Natural killer cell (primary cell): ENCODE data around the gene SEL1L2. TPM values are rescaled to one million over a fixed set of nuclear protein-coding genes. Genes with fewer than 3 reads are reported as not detected.

Source experiments
- ATAC-seq, 3 donors: fragments of 150-1000 bp in 2 of 3; fragments of 200-7000 bp in 1 of 3; cut with Tn5 transposase; 1 replicate in 1 of 3; 2 replicates in 2 of 3; pipeline ENCODE4 v1.10.0; 2021; ENCODE audit warnings: mild to moderate bottlenecking in 2 of 3, moderate library complexity in 2 of 3
- DNase-seq, 2 donors: peaks; one replicate each; pipeline versions ENCODE4 v3.0.0 to v3.0.0-alpha.2; 2013 to 2021; ENCODE audit warnings: mixed read lengths in 1 of 2
- H3K27ac ChIP-seq: one replicate; pipeline ENCODE4 v1.5.1; 2013; ENCODE audit warnings: mild to moderate bottlenecking, low read length
- H3K27me3 ChIP-seq: one replicate; pipeline ENCODE4 v1.6.1; 2013; ENCODE audit warnings: low read length; ENCODE audit not compliant: control insufficient read depth, insufficient read depth
- H3K36me3 ChIP-seq: one replicate; pipeline ENCODE4 v1.6.1; 2013; ENCODE audit warnings: low read length; ENCODE audit not compliant: control insufficient read depth, insufficient read depth
- H3K4me1 ChIP-seq: one replicate; pipeline ENCODE4 v1.6.1; 2013; ENCODE audit warnings: low read length; ENCODE audit not compliant: control insufficient read depth, insufficient read depth
- H3K4me3 ChIP-seq: one replicate; pipeline ENCODE4 v1.5.1; 2013; ENCODE audit warnings: low read length
- H3K9me3 ChIP-seq: one replicate; pipeline ENCODE4 v1.6.1; 2013; ENCODE audit warnings: low read length; ENCODE audit not compliant: control insufficient read depth, insufficient read depth
- H3K27ac Mint-ChIP-seq, 2 donors: one replicate each; pipeline ENCODE4 v1.8.0; 2022; ENCODE audit warnings: mild to moderate bottlenecking in 2 of 2, mixed read lengths in 2 of 2, moderate library complexity in 1 of 2
- H3K27me3 Mint-ChIP-seq, 2 donors: one replicate each; pipeline ENCODE4 v1.8.0; 2022; ENCODE audit warnings: low read depth in 2 of 2, mixed read lengths in 2 of 2
- H3K36me3 Mint-ChIP-seq: one replicate; pipeline ENCODE4 v1.8.0; 2022; ENCODE audit warnings: mixed read lengths
- H3K4me1 Mint-ChIP-seq, 2 donors: one replicate each; pipeline ENCODE4 v1.8.0; 2022; ENCODE audit warnings: mixed read lengths in 2 of 2
- H3K4me3 Mint-ChIP-seq: one replicate; pipeline ENCODE4 v1.8.0; 2022; ENCODE audit warnings: mild to moderate bottlenecking, moderate library complexity, mixed read lengths
- H3K9me3 Mint-ChIP-seq, 2 donors: one replicate each; pipeline ENCODE4 v1.8.0; 2022; ENCODE audit warnings: mixed read lengths in 2 of 2
- WGBS: methylation state at CpG from one replicate; pipeline ENCODE4 v1.1.7; 2013; ENCODE audit warnings: missing lambda C conversion rate; ENCODE audit not compliant: insufficient coverage; 5-methylcytosine and 5-hydroxymethylcytosine counted together
- intact Hi-C: fragments of 100-400 bp; cut with micrococcal nuclease; formaldehyde crosslinking; loops from one replicate; pipeline ENCODE4 v1.14.2; 2022
- total RNA-seq, 4 donors: library from RNA; stranded (reverse); fragments of 120-200 nt in 1 of 4; gene quantifications; one replicate each; pipeline versions ENCODE4 v1.2.3 to v1.2.4, GENCODE V29; 2013 to 2022
- TF ChIP-seq, protein P1 (sequence below): fragments of 200-600 bp; IDR thresholded peaks from one replicate; pipeline ENCODE4 v1.8.0; 2022; ENCODE audit warnings: antibody characterized with exemption

Gene SEL1L2
- total RNA-seq, 3 donors from 2014 or later (not counting 1 experiment from before 2014, with no cell fraction given), result not detected

DNA sequence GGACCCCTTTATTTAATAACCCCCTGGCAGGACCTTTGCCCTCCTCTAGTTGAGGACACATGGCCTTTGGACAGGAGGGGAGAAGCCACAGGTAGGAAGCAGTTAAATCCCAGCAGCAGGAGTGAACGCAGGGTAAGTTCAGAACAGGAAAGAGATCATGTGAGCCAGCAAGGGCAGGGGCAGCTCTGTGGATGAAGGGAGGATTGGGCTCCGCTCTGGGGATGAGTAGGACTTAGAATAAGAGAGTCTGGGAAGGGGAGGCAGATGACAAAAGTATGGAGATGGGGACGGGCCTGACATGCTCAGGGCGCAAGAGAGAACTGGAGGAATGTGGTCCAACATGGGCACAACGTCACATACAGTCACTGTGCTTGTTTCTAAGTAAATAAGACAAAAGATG lies 116.6 kb downstream of the SEL1L2 start:
- peaks cover 3% of the 10 kb centered on the region for H3K27me3 ChIP-seq
- intact Hi-C loops, result no loop called here
- DNase-seq (no peak), ATAC-seq (no peak)
- H3K27ac ChIP-seq, result no peak overlapping the region
- no peaks in the 10 kb centered on the region for H3K4me1 ChIP-seq
- no peaks in the 10 kb centered on the region for H3K36me3 Mint-ChIP-seq
- no peaks in the 10 kb centered on the region for H3K4me1 Mint-ChIP-seq
- no peaks in the 10 kb centered on the region for H3K9me3 ChIP-seq
- H3K4me3 ChIP-seq, result no peak overlapping the region
- no peak overlapping the region for H3K27ac Mint-ChIP-seq
- WGBS, result 75% methylated on average over 5 of the region's 5 CpGs
- H3K27me3 Mint-ChIP-seq, result no peaks in the 10 kb centered on the region
- TF ChIP-seq, protein P1, sequence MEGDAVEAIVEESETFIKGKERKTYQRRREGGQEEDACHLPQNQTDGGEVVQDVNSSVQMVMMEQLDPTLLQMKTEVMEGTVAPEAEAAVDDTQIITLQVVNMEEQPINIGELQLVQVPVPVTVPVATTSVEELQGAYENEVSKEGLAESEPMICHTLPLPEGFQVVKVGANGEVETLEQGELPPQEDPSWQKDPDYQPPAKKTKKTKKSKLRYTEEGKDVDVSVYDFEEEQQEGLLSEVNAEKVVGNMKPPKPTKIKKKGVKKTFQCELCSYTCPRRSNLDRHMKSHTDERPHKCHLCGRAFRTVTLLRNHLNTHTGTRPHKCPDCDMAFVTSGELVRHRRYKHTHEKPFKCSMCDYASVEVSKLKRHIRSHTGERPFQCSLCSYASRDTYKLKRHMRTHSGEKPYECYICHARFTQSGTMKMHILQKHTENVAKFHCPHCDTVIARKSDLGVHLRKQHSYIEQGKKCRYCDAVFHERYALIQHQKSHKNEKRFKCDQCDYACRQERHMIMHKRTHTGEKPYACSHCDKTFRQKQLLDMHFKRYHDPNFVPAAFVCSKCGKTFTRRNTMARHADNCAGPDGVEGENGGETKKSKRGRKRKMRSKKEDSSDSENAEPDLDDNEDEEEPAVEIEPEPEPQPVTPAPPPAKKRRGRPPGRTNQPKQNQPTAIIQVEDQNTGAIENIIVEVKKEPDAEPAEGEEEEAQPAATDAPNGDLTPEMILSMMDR, result no peak
- H3K4me3 Mint-ChIP-seq, result no peak overlapping the region
- H3K36me3 ChIP-seq, result no peaks in the 10 kb centered on the region
- H3K9me3 Mint-ChIP-seq, result no peaks in the 10 kb centered on the region

DNA sequence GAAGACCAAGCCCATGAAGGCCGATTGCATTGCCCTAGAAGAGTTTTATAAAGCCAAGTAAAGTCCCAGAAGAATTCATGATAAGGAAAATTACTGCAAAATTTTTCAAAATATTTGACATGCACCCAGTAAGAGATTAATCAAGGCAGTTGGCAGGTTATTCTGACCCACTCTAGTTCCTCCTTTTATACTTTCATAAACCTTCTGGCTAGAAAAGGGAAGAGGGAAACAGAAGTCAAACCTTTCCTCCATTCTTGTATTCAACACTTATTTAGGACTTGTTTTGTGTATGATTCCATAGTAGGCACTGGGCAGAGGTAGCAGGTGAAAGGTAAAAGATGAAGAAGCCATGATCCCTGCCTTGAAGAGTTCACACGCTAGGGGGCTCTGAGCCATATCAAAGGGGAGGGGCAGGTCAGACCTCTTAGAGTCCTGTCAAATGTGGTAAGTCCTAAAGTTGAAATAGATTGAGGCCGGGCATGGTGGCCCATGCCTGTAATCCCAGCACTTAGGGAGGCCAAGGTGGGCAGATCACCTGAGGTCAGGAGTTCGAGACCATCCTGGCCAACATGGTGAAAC lies 120.2 kb downstream of the SEL1L2 start:
- Histone ChIP-seq H3K9me3 (no peaks in the 10 kb centered on the region), H3K27me3 (peaks cover 3% of the 10 kb centered on the region), H3K4me1 (no peaks in the 10 kb centered on the region), H3K27ac (no peak overlapping the region), H3K4me3 (no peak overlapping the region), H3K36me3 (no peaks in the 10 kb centered on the region)
- Mint-ChIP-seq H3K36me3 (no peaks in the 10 kb centered on the region), H3K4me1 (no peaks in the 10 kb centered on the region), H3K4me3 (no peak overlapping the region), H3K27ac (no peak overlapping the region), H3K27me3 (no peaks in the 10 kb centered on the region), H3K9me3 (no peaks in the 10 kb centered on the region)
- TF ChIP-seq, protein P1, result no peak
- 76% methylated on average over 4 of the region's 4 CpGs for WGBS
- ATAC-seq (no peak), DNase-seq (no peak)
- intact Hi-C loops, result no loop called here

DNA sequence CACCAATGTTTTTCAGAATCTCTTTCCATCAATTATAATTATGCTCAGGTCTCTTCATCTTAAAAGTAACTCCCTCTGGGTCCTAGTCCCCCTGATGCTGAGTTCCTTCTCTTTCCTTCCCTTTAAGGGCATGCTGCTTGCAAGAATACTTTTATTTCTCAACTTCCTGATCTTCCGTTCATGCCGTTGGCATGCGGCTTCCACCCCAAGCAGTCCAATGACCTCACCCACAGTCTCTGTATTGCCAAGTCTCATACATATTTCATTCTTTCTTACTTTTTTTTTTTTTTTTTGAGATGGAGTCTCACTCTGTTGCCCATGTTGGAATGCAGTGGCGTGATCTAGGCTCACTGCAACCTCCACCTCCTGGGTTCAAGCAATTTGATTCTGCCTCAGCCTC lies 122.1 kb downstream of the SEL1L2 start:
- ATAC-seq (no peak), DNase-seq (no peak)
- H3K27me3 ChIP-seq, result no peaks in the 10 kb centered on the region
- no peak overlapping the region for H3K27ac ChIP-seq
- H3K36me3 Mint-ChIP-seq, result no peaks in the 10 kb centered on the region
- no peak overlapping the region for H3K4me3 ChIP-seq
- H3K9me3 ChIP-seq, result no peaks in the 10 kb centered on the region
- no peaks in the 10 kb centered on the region for H3K4me1 Mint-ChIP-seq
- no peaks in the 10 kb centered on the region for H3K36me3 ChIP-seq
- intact Hi-C loops, result no loop called here
- H3K27me3 Mint-ChIP-seq, result no peaks in the 10 kb centered on the region
- H3K9me3 Mint-ChIP-seq, result no peaks in the 10 kb centered on the region
- WGBS, result 50% methylated on average over 4 of the region's 4 CpGs
- H3K4me1 ChIP-seq, result no peaks in the 10 kb centered on the region
- TF ChIP-seq, protein P1, result no peak
- no peak overlapping the region for H3K4me3 Mint-ChIP-seq
- H3K27ac Mint-ChIP-seq, result no peak overlapping the region

DNA sequence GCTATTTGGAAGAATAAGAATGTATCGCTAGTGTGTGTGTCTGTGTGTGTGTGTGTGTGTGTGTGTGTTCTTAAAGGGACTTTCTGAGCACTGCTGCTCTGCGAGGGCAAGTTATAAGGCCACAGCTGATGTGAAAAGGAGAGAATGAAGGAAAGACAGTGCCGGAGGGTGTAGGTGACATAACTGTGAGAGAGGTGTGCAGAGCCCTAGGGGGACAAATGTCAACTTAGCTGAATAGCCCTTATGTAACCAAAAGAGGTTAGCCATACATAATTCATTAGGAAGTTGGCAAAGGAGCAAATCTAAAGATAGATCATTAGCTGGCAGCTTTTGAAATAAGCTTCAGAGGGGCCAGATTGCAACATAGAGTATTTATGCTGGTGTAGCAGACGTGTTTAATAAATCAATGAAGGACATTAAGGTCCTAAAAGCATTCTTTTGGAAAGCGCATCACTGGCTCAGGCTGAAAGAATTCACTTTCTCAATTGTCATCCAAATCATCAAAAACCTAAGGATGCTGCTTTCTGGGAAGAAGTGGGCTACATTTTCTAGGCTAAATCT lies 124.5 kb downstream of the SEL1L2 start:
- peaks cover 0 to 2% of the 10 kb centered on the region in 2 donors for H3K27me3 Mint-ChIP-seq
- no peaks in the 10 kb centered on the region for H3K36me3 Mint-ChIP-seq
- H3K27ac ChIP-seq, result no peak overlapping the region
- TF ChIP-seq, protein P1, result no peak
- H3K4me1 Mint-ChIP-seq, result no peaks in the 10 kb centered on the region
- no peaks in the 10 kb centered on the region for H3K4me1 ChIP-seq
- ATAC-seq (no peak), DNase-seq (no peak)
- no peak overlapping the region for H3K4me3 Mint-ChIP-seq
- no peaks in the 10 kb centered on the region for H3K9me3 ChIP-seq
- H3K36me3 ChIP-seq, result no peaks in the 10 kb centered on the region
- no peak overlapping the region for H3K27ac Mint-ChIP-seq
- H3K27me3 ChIP-seq, result no peaks in the 10 kb centered on the region
- peaks cover 3% of the 10 kb centered on the region in 2 donors for H3K9me3 Mint-ChIP-seq
- intact Hi-C loops, result no loop called here
- 72% methylated on average over 5 of the region's 5 CpGs for WGBS
- no peak overlapping the region for H3K4me3 ChIP-seq
